Mesendoderm (in vitro differentiated cells): ENCODE measurements around the gene PITPNB.

Source experiments
- DNase-seq: peaks from one replicate; pipeline ENCODE4 v3.0.0; 2013
- H2AK5ac ChIP-seq: 2 replicates; pipeline ENCODE4 v1.6.1; 2013; ENCODE audit warnings: low read length, inconsistent platforms
- H2BK120ac ChIP-seq: 2 replicates; pipeline ENCODE4 v1.6.1; 2013; ENCODE audit warnings: low read depth, mild to moderate bottlenecking, low read length, moderate library complexity, mixed read lengths
- H2BK15ac ChIP-seq: replicated peaks from 2 replicates; pipeline ENCODE4 v1.6.1; 2013; ENCODE audit warnings: low read depth, mild to moderate bottlenecking, moderate library complexity
- H2BK5ac ChIP-seq: 2 replicates; pipeline ENCODE4 v1.6.1; 2013; ENCODE audit warnings: low read length, inconsistent platforms
- H3K18ac ChIP-seq: 2 replicates; pipeline ENCODE4 v1.6.1; 2013; ENCODE audit warnings: mild to moderate bottlenecking, low read length, mixed read lengths
- H3K23ac ChIP-seq: one replicate; pipeline ENCODE4 v1.6.1; 2013; ENCODE audit warnings: low read length
- H3K27ac ChIP-seq: 2 replicates; pipeline ENCODE4 v1.5.1; 2013; ENCODE audit warnings: low read depth, mild to moderate bottlenecking, inconsistent platforms, low read length, moderate library complexity
- H3K27me3 ChIP-seq: 2 replicates; pipeline ENCODE4 v1.6.1; 2013; ENCODE audit warnings: low read length, control low read depth, mild to moderate bottlenecking, inconsistent platforms; ENCODE audit not compliant: insufficient read depth, poor library complexity
- H3K36me3 ChIP-seq: 2 replicates; pipeline ENCODE4 v1.6.1; 2013; ENCODE audit warnings: low read length, inconsistent platforms; ENCODE audit not compliant: control insufficient read depth, insufficient read depth
- H3K4ac ChIP-seq: one replicate; pipeline ENCODE4 v1.6.1; 2013; ENCODE audit warnings: low read depth, mild to moderate bottlenecking, low read length, moderate library complexity
- H3K4me1 ChIP-seq: 2 replicates; pipeline ENCODE4 v1.6.1; 2013; ENCODE audit warnings: low read depth, low read length, inconsistent platforms; ENCODE audit not compliant: control insufficient read depth
- H3K4me2 ChIP-seq: 2 replicates; pipeline ENCODE4 v1.6.1; 2013; ENCODE audit warnings: low read length
- H3K4me3 ChIP-seq: 2 replicates; pipeline ENCODE4 v1.5.1; 2013; ENCODE audit warnings: mild to moderate bottlenecking, low read length
- H3K56ac ChIP-seq: one replicate; pipeline ENCODE4 v1.6.1; 2013; ENCODE audit warnings: low read length
- H3K79me1 ChIP-seq: 2 replicates; pipeline ENCODE4 v1.6.1; 2013; ENCODE audit warnings: low read length, inconsistent platforms
- H3K79me2 ChIP-seq: 2 replicates; pipeline ENCODE4 v1.6.1; 2013; ENCODE audit warnings: mild to moderate bottlenecking, low read length; ENCODE audit not compliant: control insufficient read depth, insufficient read depth
- H3K9ac ChIP-seq: 2 replicates; pipeline ENCODE4 v1.6.1; 2013; ENCODE audit warnings: low read length, inconsistent platforms
- H4K5ac ChIP-seq: one replicate; pipeline ENCODE4 v1.6.1; 2013; ENCODE audit warnings: low read length
- H4K8ac ChIP-seq: one replicate; pipeline ENCODE4 v1.6.1; 2013; ENCODE audit warnings: low read depth, mild to moderate bottlenecking, control low read depth, low read length, moderate library complexity
- WGBS: extraction: QIAGEN DNeasy Blood & Tissue Kit; methylation state at CpG from one replicate; pipeline ENCODE4 v1.1.7; 2013; ENCODE audit warnings: low lambda C conversion rate, missing lambda C conversion rate; ENCODE audit not compliant: insufficient coverage; ENCODE audit errors: extremely low coverage; 5-methylcytosine and 5-hydroxymethylcytosine counted together

The PITPNB gene

GRCh38 chr22:27839057-27839660 lies 79.9 kb downstream of the PITPNB start:
- H2AK5ac ChIP-seq: no peak overlapping the region
- H3K4ac ChIP-seq: no peak overlapping the region
- H2BK5ac ChIP-seq: no peak overlapping the region
- peak overlapping the region; percentile 43 for H3K56ac ChIP-seq
- H3K9ac ChIP-seq: no peak overlapping the region
- H3K23ac ChIP-seq: no peak overlapping the region
- DNase-seq: no peak
- no peak overlapping the region for H2BK120ac ChIP-seq
- no peak overlapping the region for H2BK15ac ChIP-seq
- H3K27ac ChIP-seq: no peak overlapping the region
- H3K4me1 ChIP-seq: peaks cover 7% of the 10 kb centered on the region
- no peak overlapping the region for H3K4me3 ChIP-seq
- H4K8ac ChIP-seq: no peak overlapping the region
- no peaks in the 10 kb centered on the region for H3K27me3 ChIP-seq
- H4K5ac ChIP-seq: no peak overlapping the region
- H3K79me1 ChIP-seq: no peaks in the 10 kb centered on the region
- H3K18ac ChIP-seq: no peak overlapping the region
- no peaks in the 10 kb centered on the region for H3K36me3 ChIP-seq
- H3K79me2 ChIP-seq: no peaks in the 10 kb centered on the region
- no CpG with 5 or more reads among the region's 13 CpGs for WGBS
- H3K4me2 ChIP-seq: no peak overlapping the region

GRCh38 chr22:27836181-27836580 lies 82.9 kb downstream of the PITPNB start:
- Histone ChIP-seq H3K27ac (peak overlapping the region; percentile 20), H3K36me3 (no peaks in the 10 kb centered on the region), H3K4me1 (peaks cover 7% of the 10 kb centered on the region), H3K23ac (no peak overlapping the region), H3K79me1 (no peaks in the 10 kb centered on the region), H3K4ac (no peak overlapping the region), H2AK5ac (no peak overlapping the region), H3K79me2 (no peaks in the 10 kb centered on the region), H2BK15ac (no peak overlapping the region), H4K8ac (no peak overlapping the region), H2BK120ac (no peak overlapping the region), H3K4me3 (no peak overlapping the region), H2BK5ac (no peak overlapping the region), H4K5ac (no peak overlapping the region), H3K56ac (peak overlapping the region; percentile 29), H3K27me3 (no peaks in the 10 kb centered on the region), H3K4me2 (no peak overlapping the region), H3K9ac (no peak overlapping the region), H3K18ac (no peak overlapping the region)
- WGBS: no CpG with 5 or more reads among the region's 10 CpGs
- DNase-seq: peak; percentile 64

GRCh38 chr22:27835446-27835845 lies 83.6 kb downstream of the PITPNB start:
- DNase-seq: peak; percentile 76
- Histone ChIP-seq H3K56ac (peak overlapping the region; percentile 32), H3K79me1 (no peaks in the 10 kb centered on the region), H4K8ac (no peak overlapping the region), H3K4me2 (no peak overlapping the region), H2BK5ac (no peak overlapping the region), H3K27ac (no peak overlapping the region), H2BK15ac (no peak overlapping the region), H3K79me2 (no peaks in the 10 kb centered on the region), H4K5ac (no peak overlapping the region), H3K18ac (no peak overlapping the region), H3K4me3 (no peak overlapping the region), H3K4me1 (peaks cover 7% of the 10 kb centered on the region), H2BK120ac (no peak overlapping the region), H3K36me3 (no peaks in the 10 kb centered on the region), H3K27me3 (no peaks in the 10 kb centered on the region), H3K4ac (no peak overlapping the region), H3K9ac (no peak overlapping the region), H3K23ac (no peak overlapping the region), H2AK5ac (no peak overlapping the region)
- no CpG with 5 or more reads among the region's 6 CpGs for WGBS

- Histone ChIP-seq H3K18ac (no peak overlapping the region), H2AK5ac (no peak overlapping the region), H3K56ac (no peak overlapping the region), H3K23ac (no peak overlapping the region), H3K9ac (no peak overlapping the region), H4K5ac (no peak overlapping the region), H3K4me1 (peaks cover 7% of the 10 kb centered on the region), H2BK120ac (no peak overlapping the region), H2BK5ac (no peak overlapping the region), H3K36me3 (no peaks in the 10 kb centered on the region), H4K8ac (no peak overlapping the region), H3K27me3 (no peaks in the 10 kb centered on the region), H3K79me1 (no peaks in the 10 kb centered on the region), H3K27ac (no peak overlapping the region), H3K4me2 (no peak overlapping the region), H2BK15ac (no peak overlapping the region), H3K4me3 (no peak overlapping the region), H3K79me2 (no peaks in the 10 kb centered on the region), H3K4ac (no peak overlapping the region)
- WGBS: no CpG with 5 or more reads among the region's 20 CpGs
- DNase-seq: no peak
Observed at GRCh38 chr22:27834364-27835185, 84.5 kb downstream of the PITPNB start.

GRCh38 chr22:27833803-27834202 lies 85.3 kb downstream of the PITPNB start:
- no peak overlapping the region for H2BK5ac ChIP-seq
- no peak overlapping the region for H3K4me2 ChIP-seq
- H3K4me3 ChIP-seq: no peak overlapping the region
- no peak overlapping the region for H4K5ac ChIP-seq
- no peaks in the 10 kb centered on the region for H3K36me3 ChIP-seq
- H2BK15ac ChIP-seq: no peak overlapping the region
- DNase-seq: no peak
- WGBS: no CpG with 5 or more reads among the region's 2 CpGs
- no peak overlapping the region for H2BK120ac ChIP-seq
- H3K18ac ChIP-seq: no peak overlapping the region
- H2AK5ac ChIP-seq: no peak overlapping the region
- no peaks in the 10 kb centered on the region for H3K27me3 ChIP-seq
- H4K8ac ChIP-seq: no peak overlapping the region
- H3K27ac ChIP-seq: no peak overlapping the region
- H3K9ac ChIP-seq: no peak overlapping the region
- H3K23ac ChIP-seq: no peak overlapping the region
- no peaks in the 10 kb centered on the region for H3K79me2 ChIP-seq
- peaks cover 7% of the 10 kb centered on the region for H3K4me1 ChIP-seq
- H3K56ac ChIP-seq: no peak overlapping the region
- no peak overlapping the region for H3K4ac ChIP-seq
- H3K79me1 ChIP-seq: no peaks in the 10 kb centered on the region
